Ovary (tissue), 3 donors: ENCODE data around the gene CRHR2.

Source experiments
- EP300 ChIP-seq: sonication (generic); formaldehyde crosslinking; IDR thresholded peaks from one replicate; pipeline ENCODE4 v1.6.1; 2017; ENCODE audit warnings: antibody characterized with exemption
- TF ChIP-seq, protein P1 (sequence below), 3 donors: fragments of 450-650 bp in 2 of 3; fragments of 200-600 bp in 1 of 3; IDR thresholded peaks; one replicate each; pipeline versions ENCODE4 v1.5.1 to v1.8.0; 2016 to 2022; ENCODE audit warnings: antibody characterized with exemption in 3 of 3, mild to moderate bottlenecking in 1 of 3
- donor health status: DM: no; HTN: no; CAD: no.

DNA sequence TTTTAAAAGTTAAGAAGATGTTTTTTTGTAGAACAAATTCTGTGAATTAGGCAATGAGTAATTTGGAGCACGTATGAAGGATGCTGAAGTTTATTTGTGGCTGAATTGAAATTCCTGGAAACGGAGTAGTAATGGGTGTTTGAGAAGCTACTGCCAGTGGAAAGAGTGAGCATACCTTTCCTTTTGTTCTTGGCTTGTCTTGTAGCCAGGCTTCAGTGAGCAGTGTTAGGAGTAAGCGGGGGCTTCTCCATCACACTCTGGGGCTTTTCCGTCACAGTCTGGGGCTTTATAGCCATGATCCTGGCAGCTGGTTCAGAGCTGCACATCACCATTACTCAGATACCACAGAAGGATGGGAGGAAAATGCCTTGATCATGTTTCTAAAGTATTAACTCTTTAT lies 55.2 kb downstream of the CRHR2 start:
- TF ChIP-seq, protein P1, sequence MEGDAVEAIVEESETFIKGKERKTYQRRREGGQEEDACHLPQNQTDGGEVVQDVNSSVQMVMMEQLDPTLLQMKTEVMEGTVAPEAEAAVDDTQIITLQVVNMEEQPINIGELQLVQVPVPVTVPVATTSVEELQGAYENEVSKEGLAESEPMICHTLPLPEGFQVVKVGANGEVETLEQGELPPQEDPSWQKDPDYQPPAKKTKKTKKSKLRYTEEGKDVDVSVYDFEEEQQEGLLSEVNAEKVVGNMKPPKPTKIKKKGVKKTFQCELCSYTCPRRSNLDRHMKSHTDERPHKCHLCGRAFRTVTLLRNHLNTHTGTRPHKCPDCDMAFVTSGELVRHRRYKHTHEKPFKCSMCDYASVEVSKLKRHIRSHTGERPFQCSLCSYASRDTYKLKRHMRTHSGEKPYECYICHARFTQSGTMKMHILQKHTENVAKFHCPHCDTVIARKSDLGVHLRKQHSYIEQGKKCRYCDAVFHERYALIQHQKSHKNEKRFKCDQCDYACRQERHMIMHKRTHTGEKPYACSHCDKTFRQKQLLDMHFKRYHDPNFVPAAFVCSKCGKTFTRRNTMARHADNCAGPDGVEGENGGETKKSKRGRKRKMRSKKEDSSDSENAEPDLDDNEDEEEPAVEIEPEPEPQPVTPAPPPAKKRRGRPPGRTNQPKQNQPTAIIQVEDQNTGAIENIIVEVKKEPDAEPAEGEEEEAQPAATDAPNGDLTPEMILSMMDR (IDR thresholded peaks at IDR 0.05): no peak
- no peak for TF ChIP-seq EP300
